ENCODE results near the gene ABCA6.

ABCA6 gene

DNA sequence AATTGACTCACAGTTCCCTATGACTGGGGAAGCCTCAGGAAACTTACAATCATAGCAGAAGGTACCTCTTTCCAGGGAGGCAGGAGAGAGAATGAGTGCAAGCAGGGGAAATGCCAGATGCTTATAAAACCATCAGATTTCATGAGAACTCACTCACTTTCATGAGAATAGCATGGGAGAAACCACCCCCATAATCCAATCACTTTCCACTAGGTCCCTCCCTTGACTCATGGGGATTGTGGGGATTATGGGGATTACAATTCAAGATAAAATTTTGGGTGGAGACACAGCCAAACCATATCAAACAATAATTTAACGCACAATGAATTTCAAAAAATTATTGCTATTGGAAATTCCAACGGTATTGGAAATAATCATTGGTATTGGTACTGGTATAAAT lies 96.0 kb downstream of the ABCA6 start:
- DNase-seq, result no peak

DNA sequence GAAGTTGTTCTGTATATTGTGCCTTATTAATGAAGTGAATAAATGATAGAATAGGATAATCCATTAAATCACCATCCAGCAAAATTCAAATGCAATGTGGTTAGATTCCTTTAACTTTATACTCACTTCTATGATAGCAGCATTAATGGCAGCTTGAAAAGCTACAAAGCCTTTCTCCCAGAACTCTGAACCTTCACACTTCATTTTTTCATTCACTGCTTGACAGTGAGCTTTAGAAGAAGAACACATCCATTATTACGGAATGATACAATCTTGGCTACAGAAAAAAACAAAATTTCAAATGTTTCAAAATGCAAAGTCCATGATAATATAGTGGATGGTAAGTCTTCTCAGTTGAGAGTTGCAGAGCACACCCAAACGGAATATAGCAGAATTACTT lies 97.3 kb downstream of the ABCA6 start:
- DNase-seq, result no peak

DNA sequence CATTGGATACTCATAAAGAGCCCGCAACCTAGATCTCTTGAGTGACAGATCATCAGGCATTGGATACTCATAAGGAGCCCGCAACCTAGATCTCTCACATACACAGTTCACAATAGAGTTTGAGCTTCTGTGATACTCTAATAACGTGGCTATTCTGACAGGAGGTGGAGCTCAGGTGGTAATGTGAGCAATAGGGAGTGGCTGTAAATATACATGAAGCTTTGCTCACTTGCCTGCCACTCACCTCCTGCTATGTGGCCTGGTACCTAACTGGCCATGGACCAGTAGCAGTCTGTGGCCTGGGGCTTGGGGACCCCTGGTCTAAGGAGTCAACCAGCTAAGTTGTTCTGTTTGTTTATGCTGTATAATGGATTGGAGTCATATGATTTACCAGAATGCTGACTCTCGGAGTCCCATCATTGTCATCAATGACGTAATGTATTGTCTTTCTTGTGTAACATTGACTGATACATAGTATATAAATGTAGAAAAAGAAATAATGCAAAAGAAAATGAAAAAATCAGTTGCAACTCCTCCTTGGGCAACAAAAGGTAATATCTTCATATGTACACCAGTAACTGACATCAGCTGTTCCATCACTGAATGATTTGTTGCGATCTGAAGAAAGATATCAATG lies 98.5 kb downstream of the ABCA6 start:
- DNase-seq, result no peak

DNA sequence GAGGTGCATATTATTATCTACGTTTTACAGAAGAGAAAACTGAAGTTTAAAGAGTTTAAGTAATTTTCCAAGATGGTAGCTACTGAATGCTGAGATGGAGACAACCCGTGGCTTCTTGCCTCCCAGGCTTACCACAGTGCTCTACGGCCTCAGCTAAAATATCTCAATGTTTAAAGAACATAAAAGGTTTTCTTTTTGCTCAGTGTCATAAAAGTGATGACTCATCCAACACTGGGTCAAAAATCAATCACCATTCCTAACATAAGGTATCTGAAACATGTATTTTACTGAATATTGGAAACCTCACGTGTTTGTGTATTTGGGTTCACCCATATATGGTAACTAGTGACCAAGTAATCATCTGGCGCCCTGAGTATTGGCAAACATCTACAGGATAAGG lies 99.4 kb downstream of the ABCA6 start:
- no peak for DNase-seq

DNA sequence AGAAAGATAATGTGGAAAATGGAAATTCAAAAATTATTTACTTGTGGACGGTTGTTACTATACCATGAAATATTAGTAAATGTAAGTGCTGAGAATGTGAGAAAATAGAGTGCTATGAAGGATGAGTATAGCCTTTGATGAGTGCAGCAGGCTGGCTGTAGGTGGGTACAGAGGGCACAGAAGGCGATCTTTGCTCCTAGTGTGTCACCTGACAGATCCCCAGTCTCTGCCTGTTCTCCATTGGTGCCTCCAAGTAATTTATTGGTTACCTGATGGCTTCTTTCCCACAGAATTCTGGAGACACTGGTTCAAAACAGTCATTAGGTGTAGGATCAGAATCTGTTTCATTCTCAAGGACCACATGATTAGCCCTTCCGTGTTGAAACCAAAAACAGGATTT lies 109.9 kb downstream of the ABCA6 start:
- no peak for DNase-seq

DNA sequence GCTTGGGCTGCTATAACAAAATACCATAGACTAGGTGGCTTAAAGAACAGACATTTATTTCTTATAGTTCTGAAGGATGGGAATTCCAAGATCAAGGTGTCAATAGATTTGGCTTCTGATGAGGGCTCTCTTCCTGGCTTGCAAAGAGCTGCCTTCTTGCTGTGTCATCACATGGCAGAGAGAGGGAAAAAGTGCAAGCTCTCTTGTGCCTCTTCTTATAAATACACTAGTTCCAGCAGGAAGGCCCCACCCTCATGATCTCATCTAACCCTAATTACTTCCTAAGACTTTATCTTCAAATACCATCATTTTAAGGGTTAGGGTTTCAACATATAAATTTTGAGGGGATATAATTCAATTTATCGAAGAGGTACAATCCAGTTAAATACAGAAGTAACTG lies 111.5 kb downstream of the ABCA6 start:
- DNase-seq, result no peak

Data from NCI-H345 (cell line).